VCaP (cell line): ENCODE results near the gene SULT1C4.

Experiments
- H3K27ac ChIP-seq: fragments of 450-650 bp; 2 replicates; pipeline ENCODE4 v1.5.1; 2017
- CTCF ChIP-seq: fragments of 450-650 bp; conservative IDR thresholded peaks from 2 replicates; pipeline ENCODE4 v1.5.1; 2017; ENCODE audit warnings: mild to moderate bottlenecking, moderate library complexity

The SULT1C4 gene

GRCh38 chr2:108388045-108388444, 10.3 kb downstream of the SULT1C4 start:
- no peak for TF ChIP-seq CTCF
- H3K27ac ChIP-seq: no peak overlapping the region

GRCh38 chr2:108390340-108390739, 12.6 kb downstream of the SULT1C4 start:
- H3K27ac ChIP-seq: no peak overlapping the region
- no peak for TF ChIP-seq CTCF

- H3K27ac ChIP-seq: no peak overlapping the region
- no peak for TF ChIP-seq CTCF
These were observed 14.3 kb downstream of the SULT1C4 start for GRCh38 chr2:108392029-108392428.

- no peak overlapping the region for H3K27ac ChIP-seq
- no peak for TF ChIP-seq CTCF
These were observed 15.4 kb downstream of the SULT1C4 start for GRCh38 chr2:108393197-108393596.

- TF ChIP-seq CTCF: no peak
- no peak overlapping the region for H3K27ac ChIP-seq
These were observed 17.4 kb downstream of the SULT1C4 start for GRCh38 chr2:108395155-108395554.

- TF ChIP-seq CTCF: peak; percentile 52
These were observed 19.1 kb downstream of the SULT1C4 start for GRCh38 chr2:108396845-108397244.

GRCh38 chr2:108399479-108399878, 21.7 kb downstream of the SULT1C4 start:
- TF ChIP-seq CTCF: no peak
- no peak overlapping the region for H3K27ac ChIP-seq

More at GRCh38 chr2:108396845-108397244, 19.1 kb downstream of the SULT1C4 start:
- no peak overlapping the region for H3K27ac ChIP-seq

- H3K27ac ChIP-seq: no peak overlapping the region
- TF ChIP-seq CTCF: no peak
These were observed 24.0 kb downstream of the SULT1C4 start for GRCh38 chr2:108401800-108402199.
